ENCODE measurements around the gene ANTXR1. TPM values are rescaled to one million over a fixed set of nuclear protein-coding genes. Genes with fewer than 3 reads are reported as not detected.

The ANTXR1 gene
- total RNA-seq, 1 donor from 2014 or later, result 43.1 TPM

GRCh38 chr2:69067026-69067630, 54.1 kb downstream of the ANTXR1 start:
- no peak for DNase-seq (ENCODE audit: extremely low read depth, low read depth, low spot score)

GRCh38 chr2:69067866-69068265, 54.9 kb downstream of the ANTXR1 start:
- no peak for DNase-seq (ENCODE audit: extremely low read depth, low read depth, low spot score)

GRCh38 chr2:69070969-69071368, 58.0 kb downstream of the ANTXR1 start:
- DNase-seq (ENCODE audit: extremely low read depth, low read depth, low spot score), result no peak

GRCh38 chr2:69073928-69074570, 61.1 kb downstream of the ANTXR1 start:
- DNase-seq (ENCODE audit: extremely low read depth, low read depth, low spot score), result no peak

DNA sequence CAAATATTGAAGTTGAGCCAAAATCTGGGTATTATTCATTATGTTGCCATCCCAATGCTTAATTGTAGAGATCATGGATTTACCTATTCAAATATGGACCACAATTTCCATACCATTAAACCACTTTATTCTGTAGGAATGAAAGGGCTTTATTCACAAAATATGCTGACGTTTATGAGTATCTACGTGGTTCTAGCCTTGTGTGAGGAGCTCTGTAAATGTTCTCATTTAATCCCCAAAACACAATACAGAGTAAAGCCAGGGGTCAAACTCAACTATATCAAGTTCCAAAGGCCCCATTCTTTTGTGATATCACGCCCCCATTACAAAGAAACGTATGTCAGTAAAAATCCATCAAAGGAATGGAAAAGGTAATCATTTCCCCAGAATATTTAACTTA, 61.9 kb downstream of the ANTXR1 start:
- no peak for DNase-seq (ENCODE audit: extremely low read depth, low read depth, low spot score)

GRCh38 chr2:69075486-69075885, 62.5 kb downstream of the ANTXR1 start:
- no peak for DNase-seq (ENCODE audit: extremely low read depth, low read depth, low spot score)

DNA sequence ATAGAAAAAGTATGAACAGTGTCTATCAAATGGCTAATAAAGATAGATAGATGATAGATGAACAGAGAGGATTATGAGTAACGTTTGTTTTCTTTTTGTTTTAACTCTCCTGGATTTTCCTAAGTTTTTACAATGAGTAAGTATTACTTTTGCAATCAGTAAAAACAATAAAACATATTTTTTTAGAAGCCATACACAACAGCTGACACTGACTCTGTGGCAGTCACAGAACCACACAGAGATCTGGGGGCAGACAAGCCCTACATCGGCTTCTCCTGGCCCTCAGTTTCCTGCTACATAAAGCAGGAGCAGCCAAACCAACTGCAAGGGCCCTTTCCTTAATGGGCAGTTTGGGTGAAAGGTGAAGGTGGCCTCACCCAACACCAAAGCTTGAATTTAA, 63.6 kb downstream of the ANTXR1 start:
- no peak for DNase-seq (ENCODE audit: extremely low read depth, low read depth, low spot score)

DNA sequence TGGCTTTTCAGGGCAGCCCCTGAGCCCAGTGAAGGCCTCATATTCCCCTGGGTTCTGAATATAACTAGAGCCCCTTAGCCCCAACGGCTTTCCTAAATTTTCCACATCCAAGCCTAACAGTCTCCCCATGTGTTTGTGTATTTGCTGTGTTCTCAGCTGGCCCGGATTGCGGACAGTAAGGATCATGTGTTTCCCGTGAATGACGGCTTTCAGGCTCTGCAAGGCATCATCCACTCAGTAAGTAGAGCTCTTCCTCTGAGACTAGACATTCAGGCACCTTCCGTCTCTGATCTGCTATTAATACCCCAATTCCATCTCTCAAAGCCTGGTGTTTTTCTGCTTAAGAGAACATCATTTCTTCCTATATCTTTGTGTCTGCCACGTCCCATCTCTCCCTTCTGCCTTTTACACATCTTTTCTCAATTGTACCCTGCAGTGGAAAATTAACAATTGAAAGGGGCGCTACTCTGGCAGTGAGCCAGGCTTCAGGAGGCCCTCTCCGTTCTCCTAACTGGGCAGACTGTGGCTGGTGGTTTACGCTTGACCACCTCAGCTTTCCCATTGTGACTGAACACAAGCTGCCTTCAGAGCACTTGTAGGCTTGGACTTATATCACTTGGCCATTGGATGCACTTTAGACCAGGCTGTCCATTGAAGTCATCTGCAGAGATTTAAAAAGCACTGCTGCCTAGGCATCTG, 64.4 kb downstream of the ANTXR1 start:
- DNase-seq (ENCODE audit: extremely low read depth, low read depth, low spot score), result no peak

- no peak for DNase-seq (ENCODE audit: extremely low read depth, low read depth, low spot score)
Measured at GRCh38 chr2:69080071-69080470, 67.1 kb downstream of the ANTXR1 start.

DNA sequence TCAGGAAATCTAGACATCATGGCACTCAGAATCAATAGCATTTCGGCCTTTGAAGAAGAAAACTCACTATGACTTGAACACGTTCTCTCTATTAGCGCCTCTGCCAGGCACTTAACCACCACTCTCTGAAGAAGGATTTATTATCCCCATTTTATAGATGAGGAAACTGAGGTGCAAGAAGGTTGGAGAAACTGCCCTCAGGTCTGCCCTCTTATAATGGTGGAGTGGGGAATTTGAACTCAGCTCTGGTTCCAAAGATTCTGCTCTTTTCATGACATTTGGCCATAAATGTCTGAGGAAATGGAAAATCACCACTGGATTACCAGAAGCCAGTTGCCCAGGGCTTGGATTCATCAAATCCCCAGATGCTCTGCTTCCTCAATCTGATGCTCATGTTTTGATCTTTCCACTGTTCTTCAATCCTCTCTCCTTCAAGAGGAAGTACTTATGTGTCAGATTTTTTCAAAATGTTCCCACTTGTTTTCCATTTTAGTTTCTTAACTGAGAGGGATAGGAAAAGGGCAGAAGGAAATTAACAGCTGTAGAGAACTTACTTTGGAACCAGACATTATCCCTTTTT, 68.1 kb downstream of the ANTXR1 start:
- DNase-seq (ENCODE audit: extremely low read depth, low read depth, low spot score), result no peak

DNA sequence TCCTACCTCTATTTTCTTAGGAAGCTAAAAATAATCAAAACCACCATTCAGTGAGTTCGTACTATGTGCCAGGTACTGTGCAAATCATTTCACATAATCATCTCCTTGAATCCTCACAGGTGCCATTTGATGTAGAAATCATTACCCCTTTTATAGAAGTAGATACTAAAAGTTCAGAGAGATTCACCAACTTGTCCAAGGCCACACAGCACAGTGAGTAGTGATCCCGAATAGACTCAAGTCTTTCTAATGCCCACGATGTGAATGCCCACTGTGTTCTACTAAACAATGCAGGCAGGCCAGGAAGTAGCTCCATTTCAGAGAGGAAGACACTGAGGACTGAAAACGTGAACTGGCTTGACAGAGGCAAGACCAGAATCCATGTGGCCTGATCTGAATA, 68.8 kb downstream of the ANTXR1 start:
- no peak for DNase-seq (ENCODE audit: extremely low read depth, low read depth, low spot score)

- DNase-seq (ENCODE audit: extremely low read depth, low read depth, low spot score), result peak; percentile 93
Measured at GRCh38 chr2:69082430-69082997, 69.5 kb downstream of the ANTXR1 start.

- DNase-seq (ENCODE audit: extremely low read depth, low read depth, low spot score), result no peak
Measured at GRCh38 chr2:69083235-69083748, 70.3 kb downstream of the ANTXR1 start.

GRCh38 chr2:69084492-69084891, 71.5 kb downstream of the ANTXR1 start:
- no peak for DNase-seq (ENCODE audit: extremely low read depth, low read depth, low spot score)

DNA sequence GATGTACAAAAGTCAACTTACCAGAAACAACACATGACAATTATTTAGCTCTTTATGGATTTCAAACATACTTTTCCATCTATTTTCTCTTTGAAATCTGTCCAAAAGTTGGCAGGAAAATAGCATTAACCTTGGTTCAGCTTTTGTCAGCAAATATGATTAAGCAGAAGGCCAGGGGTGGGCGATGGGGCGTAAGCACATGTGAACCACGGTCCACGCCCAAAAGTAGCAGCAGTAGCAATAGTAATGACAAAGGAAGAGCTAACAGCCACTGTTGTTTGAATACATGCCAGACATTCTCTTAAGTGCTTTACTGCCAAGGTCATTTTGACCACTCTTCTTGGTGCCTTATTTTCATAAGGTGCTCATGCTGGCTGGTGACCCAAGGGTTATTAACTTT, 73.5 kb downstream of the ANTXR1 start:
- DNase-seq (ENCODE audit: extremely low read depth, low read depth, low spot score), result no peak

DNA sequence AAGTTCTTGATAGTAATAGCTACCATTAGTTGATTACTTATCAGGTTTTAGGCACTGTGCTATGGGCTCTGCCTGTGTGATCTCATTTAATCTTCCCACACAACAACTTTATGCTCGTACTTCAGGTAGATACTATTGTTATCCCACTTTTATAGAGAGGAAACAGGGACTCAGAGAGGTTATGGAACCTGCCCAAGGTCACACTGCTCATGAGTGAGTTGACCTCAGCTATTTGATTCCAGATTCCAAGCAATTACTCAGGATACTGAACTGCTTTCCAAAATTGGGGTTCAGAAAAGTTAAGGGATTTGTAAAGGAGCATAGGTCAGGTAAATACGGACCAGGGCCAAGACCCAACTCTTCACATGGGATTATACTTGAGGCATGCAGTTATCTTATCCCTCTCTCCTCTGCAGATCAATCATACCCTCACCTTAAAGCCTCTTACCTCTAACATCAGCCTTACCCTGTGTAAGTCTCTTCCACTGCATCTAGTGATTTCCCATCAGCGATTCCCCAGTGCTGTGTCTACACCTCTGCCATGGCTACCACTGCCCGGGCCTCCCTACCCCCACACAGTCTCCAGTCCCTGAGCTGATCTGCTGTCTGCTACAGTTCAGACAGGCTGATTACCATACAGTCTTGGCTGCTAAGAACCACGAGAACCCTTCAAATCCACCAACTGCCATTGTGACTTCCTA, 74.4 kb downstream of the ANTXR1 start:
- DNase-seq (ENCODE audit: extremely low read depth, low read depth, low spot score), result no peak

GRCh38 chr2:69087912-69088240, 74.9 kb downstream of the ANTXR1 start:
- DNase-seq (ENCODE audit: extremely low read depth, low read depth, low spot score), result no peak

- DNase-seq (ENCODE audit: extremely low read depth, low read depth, low spot score), result no peak
Measured at GRCh38 chr2:69088466-69088865, 75.5 kb downstream of the ANTXR1 start.

GRCh38 chr2:69089266-69089665, 76.3 kb downstream of the ANTXR1 start:
- no peak for DNase-seq (ENCODE audit: extremely low read depth, low read depth, low spot score)

GRCh38 chr2:69089998-69090397, 77.0 kb downstream of the ANTXR1 start:
- DNase-seq (ENCODE audit: extremely low read depth, low read depth, low spot score), result no peak

DNA sequence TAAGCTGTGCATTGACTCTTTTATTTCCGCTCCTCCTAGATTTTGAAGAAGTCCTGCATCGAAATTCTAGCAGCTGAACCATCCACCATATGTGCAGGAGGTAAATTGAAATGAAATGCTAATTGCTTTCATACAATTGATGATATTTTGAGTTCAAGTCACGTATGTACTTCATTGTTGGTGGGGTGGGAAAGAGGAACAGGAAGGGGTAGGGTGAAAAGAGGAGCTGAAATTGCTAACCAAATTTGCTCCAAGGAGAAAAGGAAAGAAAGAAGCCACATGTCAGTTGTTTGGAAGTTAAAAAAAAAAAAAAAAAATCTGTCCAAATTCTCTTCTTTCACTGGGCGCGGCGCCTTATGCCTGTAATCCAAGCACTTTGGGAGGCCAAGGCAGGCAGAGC, 77.8 kb downstream of the ANTXR1 start:
- no peak for DNase-seq (ENCODE audit: extremely low read depth, low read depth, low spot score)
